Measurements from ENCODE around the gene UROC1.

DNA sequence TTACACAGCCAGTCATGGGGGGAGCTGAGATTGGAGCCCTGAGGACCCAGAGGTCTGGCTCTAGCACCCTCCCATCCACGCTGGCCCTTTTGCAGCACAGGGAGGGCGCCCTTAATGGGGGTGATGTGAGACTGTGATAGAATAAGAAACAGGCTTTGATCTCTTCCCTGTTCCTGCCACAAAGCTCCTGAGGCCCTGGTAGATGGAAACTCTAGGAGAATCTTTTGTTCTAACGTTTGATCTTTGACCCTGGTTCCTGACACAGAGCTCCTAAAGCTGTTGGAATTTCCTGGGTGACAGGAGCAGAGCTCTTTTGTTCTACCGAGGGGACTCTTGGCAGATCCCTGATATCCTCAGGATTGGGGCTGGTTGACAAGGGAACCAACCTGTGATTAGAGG is 1.2 kb upstream of the UROC1 start:
- TF ChIP-seq, protein P1, sequence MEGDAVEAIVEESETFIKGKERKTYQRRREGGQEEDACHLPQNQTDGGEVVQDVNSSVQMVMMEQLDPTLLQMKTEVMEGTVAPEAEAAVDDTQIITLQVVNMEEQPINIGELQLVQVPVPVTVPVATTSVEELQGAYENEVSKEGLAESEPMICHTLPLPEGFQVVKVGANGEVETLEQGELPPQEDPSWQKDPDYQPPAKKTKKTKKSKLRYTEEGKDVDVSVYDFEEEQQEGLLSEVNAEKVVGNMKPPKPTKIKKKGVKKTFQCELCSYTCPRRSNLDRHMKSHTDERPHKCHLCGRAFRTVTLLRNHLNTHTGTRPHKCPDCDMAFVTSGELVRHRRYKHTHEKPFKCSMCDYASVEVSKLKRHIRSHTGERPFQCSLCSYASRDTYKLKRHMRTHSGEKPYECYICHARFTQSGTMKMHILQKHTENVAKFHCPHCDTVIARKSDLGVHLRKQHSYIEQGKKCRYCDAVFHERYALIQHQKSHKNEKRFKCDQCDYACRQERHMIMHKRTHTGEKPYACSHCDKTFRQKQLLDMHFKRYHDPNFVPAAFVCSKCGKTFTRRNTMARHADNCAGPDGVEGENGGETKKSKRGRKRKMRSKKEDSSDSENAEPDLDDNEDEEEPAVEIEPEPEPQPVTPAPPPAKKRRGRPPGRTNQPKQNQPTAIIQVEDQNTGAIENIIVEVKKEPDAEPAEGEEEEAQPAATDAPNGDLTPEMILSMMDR (IDR thresholded peaks at IDR 0.05), result no peak
- TF ChIP-seq SMC3 (IDR thresholded peaks at IDR 0.05; ENCODE audit: low read depth, low read length), result no peak
- TF ChIP-seq, protein P2, sequence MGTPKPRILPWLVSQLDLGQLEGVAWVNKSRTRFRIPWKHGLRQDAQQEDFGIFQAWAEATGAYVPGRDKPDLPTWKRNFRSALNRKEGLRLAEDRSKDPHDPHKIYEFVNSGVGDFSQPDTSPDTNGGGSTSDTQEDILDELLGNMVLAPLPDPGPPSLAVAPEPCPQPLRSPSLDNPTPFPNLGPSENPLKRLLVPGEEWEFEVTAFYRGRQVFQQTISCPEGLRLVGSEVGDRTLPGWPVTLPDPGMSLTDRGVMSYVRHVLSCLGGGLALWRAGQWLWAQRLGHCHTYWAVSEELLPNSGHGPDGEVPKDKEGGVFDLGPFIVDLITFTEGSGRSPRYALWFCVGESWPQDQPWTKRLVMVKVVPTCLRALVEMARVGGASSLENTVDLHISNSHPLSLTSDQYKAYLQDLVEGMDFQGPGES (IDR thresholded peaks at IDR 0.05; ENCODE audit: low read depth, low read length), result no peak
- TF ChIP-seq EP300 (IDR thresholded peaks at IDR 0.05; ENCODE audit: borderline replicate concordance in 1 of 2, low read depth in 1 of 2, low read length in 1 of 2), result no peak
- TF ChIP-seq, protein P3, sequence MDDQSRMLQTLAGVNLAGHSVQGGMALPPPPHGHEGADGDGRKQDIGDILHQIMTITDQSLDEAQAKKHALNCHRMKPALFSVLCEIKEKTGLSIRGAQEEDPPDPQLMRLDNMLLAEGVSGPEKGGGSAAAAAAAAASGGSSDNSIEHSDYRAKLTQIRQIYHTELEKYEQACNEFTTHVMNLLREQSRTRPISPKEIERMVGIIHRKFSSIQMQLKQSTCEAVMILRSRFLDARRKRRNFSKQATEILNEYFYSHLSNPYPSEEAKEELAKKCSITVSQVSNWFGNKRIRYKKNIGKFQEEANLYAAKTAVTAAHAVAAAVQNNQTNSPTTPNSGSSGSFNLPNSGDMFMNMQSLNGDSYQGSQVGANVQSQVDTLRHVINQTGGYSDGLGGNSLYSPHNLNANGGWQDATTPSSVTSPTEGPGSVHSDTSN (IDR thresholded peaks at IDR 0.05), result no peak
- TF ChIP-seq, protein P4, sequence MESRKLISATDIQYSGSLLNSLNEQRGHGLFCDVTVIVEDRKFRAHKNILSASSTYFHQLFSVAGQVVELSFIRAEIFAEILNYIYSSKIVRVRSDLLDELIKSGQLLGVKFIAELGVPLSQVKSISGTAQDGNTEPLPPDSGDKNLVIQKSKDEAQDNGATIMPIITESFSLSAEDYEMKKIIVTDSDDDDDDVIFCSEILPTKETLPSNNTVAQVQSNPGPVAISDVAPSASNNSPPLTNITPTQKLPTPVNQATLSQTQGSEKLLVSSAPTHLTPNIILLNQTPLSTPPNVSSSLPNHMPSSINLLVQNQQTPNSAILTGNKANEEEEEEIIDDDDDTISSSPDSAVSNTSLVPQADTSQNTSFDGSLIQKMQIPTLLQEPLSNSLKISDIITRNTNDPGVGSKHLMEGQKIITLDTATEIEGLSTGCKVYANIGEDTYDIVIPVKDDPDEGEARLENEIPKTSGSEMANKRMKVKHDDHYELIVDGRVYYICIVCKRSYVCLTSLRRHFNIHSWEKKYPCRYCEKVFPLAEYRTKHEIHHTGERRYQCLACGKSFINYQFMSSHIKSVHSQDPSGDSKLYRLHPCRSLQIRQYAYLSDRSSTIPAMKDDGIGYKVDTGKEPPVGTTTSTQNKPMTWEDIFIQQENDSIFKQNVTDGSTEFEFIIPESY (IDR thresholded peaks at IDR 0.05; ENCODE audit: borderline replicate concordance, low read depth), result no peak
- no peak for TF ChIP-seq FOXM1 (IDR thresholded peaks at IDR 0.05; ENCODE audit: low read depth)
- TF ChIP-seq EZH2phosphoT487 (IDR thresholded peaks at IDR 0.05; ENCODE audit: borderline replicate concordance, low read depth), result no peak
- TF ChIP-seq RAD21 (IDR thresholded peaks at IDR 0.05; ENCODE audit: low read length), result no peak
- no peak for TF ChIP-seq GATA2 (CRISPR knock-in tag; IDR thresholded peaks at IDR 0.05)
- TF ChIP-seq YY1 (IDR thresholded peaks at IDR 0.05; ENCODE audit: low read depth), result no peak
- no peak for TF ChIP-seq SIN3A (IDR thresholded peaks at IDR 0.05; ENCODE audit: borderline replicate concordance, low read depth, low read length)
- no peak for TF ChIP-seq TCF12 (IDR thresholded peaks at IDR 0.05)
